Measurements from ENCODE around the gene GLYATL3. TPM values are rescaled to one million over a fixed set of nuclear protein-coding genes. Genes with fewer than 3 reads are reported as not detected.

The GLYATL3 gene
- total RNA-seq, 2 donors from 2014 or later: not detected

GRCh38 chr6:49523901-49524300 is 24.2 kb downstream of the GLYATL3 start:
- H3K4me1 ChIP-seq (ENCODE audit: control insufficient read depth in 1 of 2, low read depth in 2 of 2): no peaks in the 10 kb centered on the region
- ATAC-seq (ENCODE audit: insufficient number of reproducible peaks, low FRiP score, low read depth) (no peak), DNase-seq (ENCODE audit: low spot score) (no peak)
- TF ChIP-seq CTCF (IDR thresholded peaks at IDR 0.05): no peak
- no peaks in the 10 kb centered on the region for H3K27me3 ChIP-seq (replicated peaks; ENCODE audit: insufficient read depth)
- no peak overlapping the region for H3K27ac ChIP-seq
- no peak overlapping the region for H3K4me3 ChIP-seq
- no peaks in the 10 kb centered on the region for H3K36me3 ChIP-seq
- no peaks in the 10 kb centered on the region for H3K9me3 ChIP-seq

GRCh38 chr6:49524541-49524940 is 24.8 kb downstream of the GLYATL3 start:
- ATAC-seq (ENCODE audit: insufficient number of reproducible peaks, low FRiP score, low read depth): no peak
- no peak overlapping the region for H3K4me3 ChIP-seq
- TF ChIP-seq CTCF (IDR thresholded peaks at IDR 0.05): no peak

GRCh38 chr6:49526598-49526997 is 26.9 kb downstream of the GLYATL3 start:
- no peak for ATAC-seq (ENCODE audit: insufficient number of reproducible peaks, low FRiP score, low read depth)
- H3K4me1 ChIP-seq (ENCODE audit: control insufficient read depth in 1 of 2, low read depth in 2 of 2): no peaks in the 10 kb centered on the region
- no peak for DNase-seq (ENCODE audit: low spot score)

More at GRCh38 chr6:49524541-49524940, 24.8 kb downstream of the GLYATL3 start:
- H3K27me3 ChIP-seq (replicated peaks; ENCODE audit: insufficient read depth): no peaks in the 10 kb centered on the region
- no peak for DNase-seq (ENCODE audit: low spot score)
- H3K36me3 ChIP-seq: no peaks in the 10 kb centered on the region
- no peaks in the 10 kb centered on the region for H3K9me3 ChIP-seq
- H3K4me1 ChIP-seq (ENCODE audit: control insufficient read depth in 1 of 2, low read depth in 2 of 2): no peaks in the 10 kb centered on the region
- no peak overlapping the region for H3K27ac ChIP-seq

GRCh38 chr6:49527320-49527719 is 27.6 kb downstream of the GLYATL3 start:
- Histone ChIP-seq H3K4me3 (no peak overlapping the region), H3K27me3 (replicated peaks; ENCODE audit: insufficient read depth) (no peaks in the 10 kb centered on the region), H3K4me1 (ENCODE audit: control insufficient read depth in 1 of 2, low read depth in 2 of 2) (no peaks in the 10 kb centered on the region), H3K27ac (no peak overlapping the region), H3K9me3 (no peaks in the 10 kb centered on the region), H3K36me3 (no peaks in the 10 kb centered on the region)
- no peak for TF ChIP-seq CTCF (IDR thresholded peaks at IDR 0.05)
- ATAC-seq (ENCODE audit: insufficient number of reproducible peaks, low FRiP score, low read depth): no peak
- DNase-seq (ENCODE audit: low spot score): no peak

More at GRCh38 chr6:49526598-49526997, 26.9 kb downstream of the GLYATL3 start:
- Histone ChIP-seq H3K36me3 (no peaks in the 10 kb centered on the region), H3K27me3 (replicated peaks; ENCODE audit: insufficient read depth) (no peaks in the 10 kb centered on the region), H3K27ac (no peak overlapping the region), H3K9me3 (no peaks in the 10 kb centered on the region), H3K4me3 (no peak overlapping the region)
- no peak for TF ChIP-seq CTCF (IDR thresholded peaks at IDR 0.05)

GRCh38 chr6:49528571-49528970 is 28.8 kb downstream of the GLYATL3 start:
- no peaks in the 10 kb centered on the region for H3K4me1 ChIP-seq (ENCODE audit: control insufficient read depth in 1 of 2, low read depth in 2 of 2)
- ATAC-seq (ENCODE audit: insufficient number of reproducible peaks, low FRiP score, low read depth) (no peak), DNase-seq (ENCODE audit: low spot score) (no peak)
- no peak for TF ChIP-seq CTCF (IDR thresholded peaks at IDR 0.05)
- no peak overlapping the region for H3K4me3 ChIP-seq
- no peaks in the 10 kb centered on the region for H3K27me3 ChIP-seq (replicated peaks; ENCODE audit: insufficient read depth)
- H3K9me3 ChIP-seq: no peaks in the 10 kb centered on the region
- H3K27ac ChIP-seq: no peak overlapping the region
- no peaks in the 10 kb centered on the region for H3K36me3 ChIP-seq

Measured in thoracic aorta (tissue), 2 donors.